Right lobe of liver (tissue), 4 donors: ENCODE results near the gene B3GALNT1.

Experiments used
- POLR2A ChIP-seq: fragments of 450-650 bp; IDR thresholded peaks from one replicate; pipeline ENCODE4 v1.6.1; 2017; ENCODE audit warnings: antibody characterized with exemption, mild to moderate bottlenecking
- TF ChIP-seq, protein P1 (sequence below), 4 donors: fragments of 200-600 bp in 3 of 4; fragments of 450-650 bp in 1 of 4; IDR thresholded peaks; one replicate each; pipeline versions ENCODE4 v1.5.1 to v1.8.0; 2016 to 2022; ENCODE audit warnings: antibody characterized with exemption in 4 of 4, mild to moderate bottlenecking in 2 of 4
- donor health status: DM: no; HTN: no; CAD: no.
- donor health status: DM: no; HTN: no; CAD: no.
- donor health status: DM: no; HTN: yes; CAD: no.

DNA sequence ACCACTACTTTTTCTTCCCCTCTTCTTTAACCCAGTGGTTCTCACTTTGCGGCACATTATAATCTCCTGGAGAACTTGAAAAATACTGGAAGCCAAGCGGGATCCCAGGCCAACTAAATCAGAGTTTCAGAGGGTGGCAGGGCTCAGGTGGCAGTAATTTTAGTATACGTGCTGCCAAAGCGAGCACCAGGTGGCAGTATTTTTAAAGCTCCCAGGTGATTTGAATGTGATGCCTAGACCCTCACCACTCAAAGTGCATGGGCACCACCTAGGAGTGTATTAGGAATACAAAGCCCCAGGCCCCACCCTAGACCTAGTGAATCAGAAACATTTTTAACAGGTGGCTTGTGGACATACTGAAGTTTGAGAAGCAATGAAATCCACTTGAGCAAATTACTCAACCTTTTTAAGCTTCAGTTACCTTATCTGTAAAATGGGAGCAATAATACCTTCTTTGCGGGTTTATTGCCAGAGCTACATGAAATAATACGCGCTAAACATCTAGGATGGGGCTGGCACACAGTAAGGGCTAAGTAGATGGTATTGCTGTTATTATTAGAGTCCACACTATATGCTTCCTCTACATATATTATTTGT, 8.3 kb downstream of the B3GALNT1 start:
- TF ChIP-seq POLR2A: no peak
- TF ChIP-seq, protein P1, sequence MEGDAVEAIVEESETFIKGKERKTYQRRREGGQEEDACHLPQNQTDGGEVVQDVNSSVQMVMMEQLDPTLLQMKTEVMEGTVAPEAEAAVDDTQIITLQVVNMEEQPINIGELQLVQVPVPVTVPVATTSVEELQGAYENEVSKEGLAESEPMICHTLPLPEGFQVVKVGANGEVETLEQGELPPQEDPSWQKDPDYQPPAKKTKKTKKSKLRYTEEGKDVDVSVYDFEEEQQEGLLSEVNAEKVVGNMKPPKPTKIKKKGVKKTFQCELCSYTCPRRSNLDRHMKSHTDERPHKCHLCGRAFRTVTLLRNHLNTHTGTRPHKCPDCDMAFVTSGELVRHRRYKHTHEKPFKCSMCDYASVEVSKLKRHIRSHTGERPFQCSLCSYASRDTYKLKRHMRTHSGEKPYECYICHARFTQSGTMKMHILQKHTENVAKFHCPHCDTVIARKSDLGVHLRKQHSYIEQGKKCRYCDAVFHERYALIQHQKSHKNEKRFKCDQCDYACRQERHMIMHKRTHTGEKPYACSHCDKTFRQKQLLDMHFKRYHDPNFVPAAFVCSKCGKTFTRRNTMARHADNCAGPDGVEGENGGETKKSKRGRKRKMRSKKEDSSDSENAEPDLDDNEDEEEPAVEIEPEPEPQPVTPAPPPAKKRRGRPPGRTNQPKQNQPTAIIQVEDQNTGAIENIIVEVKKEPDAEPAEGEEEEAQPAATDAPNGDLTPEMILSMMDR (IDR thresholded peaks at IDR 0.05): peak; percentile 52 to 56 (median 52)
